GM19023 (cell line): Measurements from ENCODE around the gene LST1.
"Not testable (repeated sequence)": the region's sequence is repeated elsewhere in the genome, so short reads cannot be mapped to it uniquely, and the experiment has no call there.

Source experiments
- ATAC-seq: cut with Tn5 transposase; IDR thresholded peaks from one replicate; pipeline ENCODE4 v1.9.1; 2021; ENCODE audit warnings: mild to moderate bottlenecking, moderate library complexity; ENCODE audit not compliant: unreplicated experiment

Gene LST1

GRCh38 chr6:31586008-31586407, at the start of gene LST1:
Gene LST1 (plus strand): TSS chr6:31586277. CDS start chr6:31587300, 1,023 bp downstream.
- ATAC-seq = no peak

- no peak for ATAC-seq
These were observed 47.2 kb upstream of the LST1 start for GRCh38 chr6:31538805-31539400.

- no peak for ATAC-seq
These were observed 45.4 kb upstream of the LST1 start for GRCh38 chr6:31540640-31541039.

GRCh38 chr6:31541059-31541657, 44.9 kb upstream of the LST1 start:
- no peak for ATAC-seq

GRCh38 chr6:31541658-31542521, 44.2 kb upstream of the LST1 start, which contains the start of gene DDX39B:
Gene DDX39B (minus strand): TSS chr6:31542003. CDS start chr6:31540532, 1,471 bp downstream.
- ATAC-seq = peak; percentile 71

- ATAC-seq = no peak
These were observed 42.4 kb upstream of the LST1 start for GRCh38 chr6:31543639-31544038.

- no peak for ATAC-seq
These were observed 41.4 kb upstream of the LST1 start for GRCh38 chr6:31544676-31545075.

GRCh38 chr6:31545291-31545690, 40.8 kb upstream of the LST1 start:
- no peak for ATAC-seq

GRCh38 chr6:31546339-31546957, 39.6 kb upstream of the LST1 start, which contains the start of gene ATP6V1G2:
Gene ATP6V1G2 (minus strand): TSS chr6:31546608. CDS start chr6:31546559, 49 bp downstream.
- ATAC-seq = peak; percentile 39

GRCh38 chr6:31546958-31547726, 38.9 kb upstream of the LST1 start, which contains the start of gene NFKBIL1:
Gene NFKBIL1 (plus strand): TSS chr6:31547608. CDS start chr6:31547695, 87 bp downstream.
- peak; percentile 72 for ATAC-seq

- ATAC-seq = no peak
These were observed 38.1 kb upstream of the LST1 start for GRCh38 chr6:31547727-31548543.

- ATAC-seq = no peak
These were observed 37.6 kb upstream of the LST1 start for GRCh38 chr6:31548544-31548873.

GRCh38 chr6:31551371-31551770, 34.7 kb upstream of the LST1 start:
- not testable (repeated sequence) for ATAC-seq

GRCh38 chr6:31556307-31556706, 29.8 kb upstream of the LST1 start:
- no peak for ATAC-seq

GRCh38 chr6:31557443-31558317, 28.4 kb upstream of the LST1 start:
- no peak for ATAC-seq

- no peak for ATAC-seq
These were observed 27.8 kb upstream of the LST1 start for GRCh38 chr6:31558318-31558625.

- no peak for ATAC-seq
These were observed 27.2 kb upstream of the LST1 start for GRCh38 chr6:31558631-31559500.

GRCh38 chr6:31559606-31559957, 26.5 kb upstream of the LST1 start:
- ATAC-seq = no peak
